Loucy (cell line): ENCODE results near the gene RELT.

Experiments
- CTCF ChIP-seq: fragments of 200-600 bp; sonication (generic); conservative IDR thresholded peaks from 2 replicates; pipeline ENCODE4 v1.5.1; 2014; ENCODE audit warnings: mild to moderate bottlenecking, antibody characterized with exemption, low read length
- EZH2phosphoT487 ChIP-seq: fragments of 200-600 bp; IDR thresholded peaks from 2 replicates; pipeline ENCODE4 v1.6.1; 2018; ENCODE audit warnings: antibody characterized with exemption, mild to moderate bottlenecking, moderate library complexity, borderline replicate concordance

- no peak for TF ChIP-seq CTCF
- TF ChIP-seq EZH2phosphoT487 = no peak
Measured at GRCh38 chr11:73380897-73381410, 4.8 kb downstream of the RELT start.
